ENCODE data around the gene FHIT. TPM values are rescaled to one million over a fixed set of nuclear protein-coding genes. Genes with fewer than 3 reads are reported as not detected.

FHIT gene
- total RNA-seq, 1 experiment from 2014 or later = 20.1 TPM

GRCh38 chr3:60238550-60238949 lies 1012.7 kb downstream of the FHIT start:
- no peak for TF ChIP-seq CTCF (IDR thresholded peaks at IDR 0.05; ENCODE audit: unreplicated experiment)
- H3K4me3 Mint-ChIP-seq (ENCODE audit: unreplicated experiment) = no peak overlapping the region
- no TSS peak for BruUV-seq (replicated peaks)
- no peak overlapping the region for H3K27ac Mint-ChIP-seq (ENCODE audit: low read depth, unreplicated experiment)
- peaks cover 12% of the 10 kb centered on the region for H3K36me3 Mint-ChIP-seq (ENCODE audit: insufficient read depth, unreplicated experiment)
- no peaks in the 10 kb centered on the region for H3K4me1 Mint-ChIP-seq (ENCODE audit: insufficient read depth, unreplicated experiment)
- ChIA-PET CTCF (no interaction called here), POLR2A (no interaction called here)
- H3K9me3 Mint-ChIP-seq (ENCODE audit: unreplicated experiment) = no peaks in the 10 kb centered on the region
- no peak for DNase-seq (ENCODE audit: unreplicated experiment)
- intact Hi-C loops (cut with micrococcal nuclease) = no loop called here
- H3K27me3 Mint-ChIP-seq (ENCODE audit: insufficient read depth, unreplicated experiment) = no peaks in the 10 kb centered on the region

- POLR2A ChIA-PET = interaction anchor here (0.6 kb wide), 1 partner anchor 15 kb away, joined by 3 read pairs; no protein-coding TSS in a partner anchor
- BruUV-seq (replicated peaks) = no TSS peak
- DNase-seq (ENCODE audit: unreplicated experiment) = no peak
- Mint-ChIP-seq H3K4me1 (ENCODE audit: insufficient read depth, unreplicated experiment) (no peaks in the 10 kb centered on the region), H3K36me3 (ENCODE audit: insufficient read depth, unreplicated experiment) (no peaks in the 10 kb centered on the region), H3K9me3 (ENCODE audit: unreplicated experiment) (no peaks in the 10 kb centered on the region), H3K27ac (ENCODE audit: low read depth, unreplicated experiment) (no peak overlapping the region), H3K4me3 (ENCODE audit: unreplicated experiment) (no peak overlapping the region), H3K27me3 (ENCODE audit: insufficient read depth, unreplicated experiment) (no peaks in the 10 kb centered on the region)
- CTCF ChIA-PET = interaction anchor here (0.6 kb wide), 1 partner anchor 614 kb away, joined by 3 read pairs; no protein-coding TSS in a partner anchor
- intact Hi-C loops (cut with micrococcal nuclease) = no loop called here
- no peak for TF ChIP-seq CTCF (IDR thresholded peaks at IDR 0.05; ENCODE audit: unreplicated experiment)
These were observed 1021.8 kb downstream of the FHIT start for GRCh38 chr3:60229502-60229901.

- H3K36me3 Mint-ChIP-seq (ENCODE audit: insufficient read depth, unreplicated experiment) = no peaks in the 10 kb centered on the region
- H3K27ac Mint-ChIP-seq (ENCODE audit: low read depth, unreplicated experiment) = no peak overlapping the region
- no peak overlapping the region for H3K4me3 Mint-ChIP-seq (ENCODE audit: unreplicated experiment)
- ChIA-PET POLR2A (no interaction called here), CTCF (interaction anchor here (0.6 kb wide), 1 partner anchor 396 kb away, joined by 3 read pairs; no protein-coding TSS in a partner anchor)
- TF ChIP-seq CTCF (IDR thresholded peaks at IDR 0.05; ENCODE audit: unreplicated experiment) = no peak
- DNase-seq (ENCODE audit: unreplicated experiment) = no peak
- H3K9me3 Mint-ChIP-seq (ENCODE audit: unreplicated experiment) = no peaks in the 10 kb centered on the region
- no peaks in the 10 kb centered on the region for H3K4me1 Mint-ChIP-seq (ENCODE audit: insufficient read depth, unreplicated experiment)
- no peaks in the 10 kb centered on the region for H3K27me3 Mint-ChIP-seq (ENCODE audit: insufficient read depth, unreplicated experiment)
- no TSS peak for BruUV-seq (replicated peaks)
- intact Hi-C loops (cut with micrococcal nuclease) = no loop called here
These were observed 1022.4 kb downstream of the FHIT start for GRCh38 chr3:60228823-60229222.

GRCh38 chr3:60226912-60227311 lies 1024.3 kb downstream of the FHIT start:
- no peaks in the 10 kb centered on the region for H3K36me3 Mint-ChIP-seq (ENCODE audit: insufficient read depth, unreplicated experiment)
- H3K27ac Mint-ChIP-seq (ENCODE audit: low read depth, unreplicated experiment) = no peak overlapping the region
- no peaks in the 10 kb centered on the region for H3K27me3 Mint-ChIP-seq (ENCODE audit: insufficient read depth, unreplicated experiment)
- BruUV-seq (replicated peaks) = no TSS peak
- CTCF ChIA-PET = no interaction called here
- H3K4me3 Mint-ChIP-seq (ENCODE audit: unreplicated experiment) = no peak overlapping the region
- H3K9me3 Mint-ChIP-seq (ENCODE audit: unreplicated experiment) = no peaks in the 10 kb centered on the region
- no peaks in the 10 kb centered on the region for H3K4me1 Mint-ChIP-seq (ENCODE audit: insufficient read depth, unreplicated experiment)
- intact Hi-C loops (cut with micrococcal nuclease) = no loop called here
- POLR2A ChIA-PET = no interaction called here
- no peak for TF ChIP-seq CTCF (IDR thresholded peaks at IDR 0.05; ENCODE audit: unreplicated experiment)
- DNase-seq (ENCODE audit: unreplicated experiment) = no peak

Measured in MCF 10A (cell line).